H9 (cell line): ENCODE measurements around the gene SCLY. TPM values are rescaled to one million over a fixed set of nuclear protein-coding genes. Genes with fewer than 3 reads are reported as not detected.

Experiments
- DNase-seq: peaks from one replicate; pipeline ENCODE4 v3.0.0-alpha.2; 2017
- H2AFZ ChIP-seq: one replicate; pipeline ENCODE4 v1.6.1; 2013; ENCODE audit warnings: mild to moderate bottlenecking, low read length, control low read depth, moderate library complexity
- H2AK5ac ChIP-seq: 2 replicates; pipeline ENCODE4 v1.6.1; 2013; ENCODE audit warnings: low read length, control low read depth, mixed read lengths; ENCODE audit not compliant: insufficient read length
- H2BK120ac ChIP-seq: one replicate; pipeline ENCODE4 v1.6.1; 2013; ENCODE audit warnings: low read depth, mild to moderate bottlenecking, low read length, control low read depth, inconsistent platforms; ENCODE audit not compliant: poor library complexity, severe bottlenecking
- H2BK12ac ChIP-seq: 2 replicates; pipeline ENCODE4 v1.6.1; 2013; ENCODE audit warnings: low read length, control low read depth, mixed read lengths, low read depth; ENCODE audit not compliant: insufficient read length
- H2BK15ac ChIP-seq: 2 replicates; pipeline ENCODE4 v1.6.1; 2013; ENCODE audit warnings: low read depth, low read length, control low read depth
- H2BK20ac ChIP-seq: one replicate; pipeline ENCODE4 v1.6.1; 2013; ENCODE audit warnings: low read depth, mild to moderate bottlenecking, low read length, control low read depth, inconsistent platforms; ENCODE audit not compliant: poor library complexity, severe bottlenecking
- H2BK5ac ChIP-seq: 2 replicates; pipeline ENCODE4 v1.6.1; 2013; ENCODE audit warnings: low read length, control low read depth, mixed read lengths; ENCODE audit not compliant: insufficient read length
- H3K14ac ChIP-seq: 2 replicates; pipeline ENCODE4 v1.6.1; 2013; ENCODE audit warnings: low read length, control low read depth; ENCODE audit not compliant: insufficient read depth
- H3K18ac ChIP-seq: 2 replicates; pipeline ENCODE4 v1.6.1; 2013; ENCODE audit warnings: low read depth, mild to moderate bottlenecking, mixed read lengths, low read length, control low read depth; ENCODE audit not compliant: insufficient read length
- H3K23ac ChIP-seq: 2 replicates; pipeline ENCODE4 v1.6.1; 2013; ENCODE audit warnings: low read length, control low read depth, mixed read lengths, low read depth; ENCODE audit not compliant: insufficient read length
- H3K23me2 ChIP-seq: 2 replicates; pipeline ENCODE4 v1.6.1; 2013; ENCODE audit warnings: low read depth, mild to moderate bottlenecking, mixed read lengths, low read length, control low read depth; ENCODE audit not compliant: insufficient read length, poor library complexity, severe bottlenecking
- H3K27ac ChIP-seq: 2 replicates; pipeline ENCODE4 v1.5.1; 2013; ENCODE audit warnings: low read length, control low read depth, mixed read lengths, low read depth; ENCODE audit not compliant: insufficient read length
- H3K27me3 ChIP-seq: 2 replicates; pipeline ENCODE4 v1.6.1; 2013; ENCODE audit warnings: low read length, control low read depth, inconsistent platforms; ENCODE audit not compliant: insufficient read depth
- H3K4ac ChIP-seq: 2 replicates; pipeline ENCODE4 v1.6.1; 2013; ENCODE audit warnings: low read depth, mild to moderate bottlenecking, control low read depth, inconsistent platforms, low read length, moderate library complexity
- H3K4me1 ChIP-seq: 2 replicates; pipeline ENCODE4 v1.6.1; 2013; ENCODE audit warnings: low read length, control low read depth, inconsistent platforms; ENCODE audit not compliant: insufficient read depth
- H3K4me2 ChIP-seq: 2 replicates; pipeline ENCODE4 v1.6.1; 2013; ENCODE audit warnings: low read length, control low read depth, mixed read lengths; ENCODE audit not compliant: insufficient read length, insufficient read depth
- H3K56ac ChIP-seq: 2 replicates; pipeline ENCODE4 v1.6.1; 2013; ENCODE audit warnings: low read depth, mild to moderate bottlenecking, mixed read lengths, low read length, control low read depth; ENCODE audit not compliant: insufficient read length
- H3K79me1 ChIP-seq: 2 replicates; pipeline ENCODE4 v1.6.1; 2013; ENCODE audit warnings: low read depth, mild to moderate bottlenecking, moderate library complexity, low read length, control low read depth, inconsistent platforms; ENCODE audit not compliant: insufficient read depth, poor library complexity, severe bottlenecking
- H3K79me2 ChIP-seq: 2 replicates; pipeline ENCODE4 v1.6.1; 2013; ENCODE audit warnings: low read length, control low read depth, inconsistent platforms; ENCODE audit not compliant: insufficient read depth
- H3K9ac ChIP-seq: 2 replicates; pipeline ENCODE4 v1.6.1; 2013; ENCODE audit warnings: low read length, control low read depth, mixed read lengths; ENCODE audit not compliant: insufficient read length; ENCODE audit errors: extremely low read depth
- H3K9me3 ChIP-seq: one replicate; pipeline ENCODE4 v1.6.1; 2013; ENCODE audit warnings: low read depth, low read length, inconsistent platforms; ENCODE audit not compliant: control insufficient read depth
- H3T11ph ChIP-seq: one replicate; pipeline ENCODE4 v1.6.1; 2013; ENCODE audit warnings: mild to moderate bottlenecking, low read length, control low read depth, inconsistent platforms
- H4K20me1 ChIP-seq: one replicate; pipeline ENCODE4 v1.6.1; 2013; ENCODE audit not compliant: control insufficient read depth, insufficient read length, insufficient read depth
- H4K5ac ChIP-seq: 2 replicates; pipeline ENCODE4 v1.6.1; 2013; ENCODE audit warnings: low read depth, mild to moderate bottlenecking, mixed read lengths, low read length, control low read depth; ENCODE audit not compliant: insufficient read length
- H4K8ac ChIP-seq: replicated peaks from 2 replicates; pipeline ENCODE4 v1.6.1; 2013; ENCODE audit warnings: low read length, control low read depth, mixed read lengths, low read depth; ENCODE audit not compliant: insufficient read length
- H4K91ac ChIP-seq: 2 replicates; pipeline ENCODE4 v1.6.1; 2013; ENCODE audit warnings: low read depth, mild to moderate bottlenecking, moderate library complexity, mixed read lengths, low read length, control low read depth; ENCODE audit not compliant: insufficient read length
- H3K27ac Mint-ChIP-seq, 3 experiments: 2 replicates in 2 of 3; 3 replicates in 1 of 3; pipeline ENCODE4 v1.8.0; 2020 to 2021; ENCODE audit warnings: mixed read lengths in 3 of 3, mild to moderate bottlenecking in 1 of 3, moderate library complexity in 1 of 3
- H3K27me3 Mint-ChIP-seq: 2 replicates; pipeline ENCODE4 v1.8.0; 2021; ENCODE audit warnings: low read depth, mild to moderate bottlenecking, moderate library complexity, mixed read lengths
- H3K36me3 Mint-ChIP-seq, 3 experiments: 2 replicates in 2 of 3; 3 replicates in 1 of 3; pipeline ENCODE4 v1.8.0; 2020 to 2021; ENCODE audit warnings: low read depth in 3 of 3, mixed read lengths in 3 of 3; ENCODE audit not compliant: insufficient read depth in 1 of 3
- H3K4me1 Mint-ChIP-seq, 2 experiments: 2 replicates each; pipeline ENCODE4 v1.8.0; 2020; ENCODE audit warnings: mixed read lengths in 2 of 2
- H3K4me3 Mint-ChIP-seq, 2 experiments: 2 replicates in 1 of 2; 3 replicates in 1 of 2; pipeline ENCODE4 v1.8.0; 2020 to 2021; ENCODE audit warnings: mild to moderate bottlenecking in 2 of 2, mixed read lengths in 2 of 2, moderate library complexity in 1 of 2
- H3K9me3 Mint-ChIP-seq, 2 experiments: 2 replicates in 1 of 2; 3 replicates in 1 of 2; pipeline ENCODE4 v1.8.0; 2020; ENCODE audit warnings: mild to moderate bottlenecking in 2 of 2, mixed read lengths in 2 of 2, moderate library complexity in 1 of 2
- CTCF ChIP-seq: fragments of 200-600 bp; sonication (generic); conservative IDR thresholded peaks from 3 replicates; pipeline ENCODE4 v1.8.0; 2021; ENCODE audit warnings: antibody characterized with exemption, mild to moderate bottlenecking
- WGBS: extraction: QIAGEN DNeasy Blood & Tissue Kit; methylation state at CpG from one replicate; pipeline ENCODE4 v1.1.7; 2013; ENCODE audit warnings: missing lambda C conversion rate, low lambda C conversion rate, mixed read lengths; ENCODE audit not compliant: insufficient read length; ENCODE audit errors: extremely low coverage; 5-methylcytosine and 5-hydroxymethylcytosine counted together
- total RNA-seq: library from RNA; stranded (reverse); gene quantifications from 2 replicates; pipeline ENCODE4 v1.2.1, GENCODE V29; 2021

Gene SCLY
- total RNA-seq, 1 experiment from 2014 or later: 55.3 TPM

DNA sequence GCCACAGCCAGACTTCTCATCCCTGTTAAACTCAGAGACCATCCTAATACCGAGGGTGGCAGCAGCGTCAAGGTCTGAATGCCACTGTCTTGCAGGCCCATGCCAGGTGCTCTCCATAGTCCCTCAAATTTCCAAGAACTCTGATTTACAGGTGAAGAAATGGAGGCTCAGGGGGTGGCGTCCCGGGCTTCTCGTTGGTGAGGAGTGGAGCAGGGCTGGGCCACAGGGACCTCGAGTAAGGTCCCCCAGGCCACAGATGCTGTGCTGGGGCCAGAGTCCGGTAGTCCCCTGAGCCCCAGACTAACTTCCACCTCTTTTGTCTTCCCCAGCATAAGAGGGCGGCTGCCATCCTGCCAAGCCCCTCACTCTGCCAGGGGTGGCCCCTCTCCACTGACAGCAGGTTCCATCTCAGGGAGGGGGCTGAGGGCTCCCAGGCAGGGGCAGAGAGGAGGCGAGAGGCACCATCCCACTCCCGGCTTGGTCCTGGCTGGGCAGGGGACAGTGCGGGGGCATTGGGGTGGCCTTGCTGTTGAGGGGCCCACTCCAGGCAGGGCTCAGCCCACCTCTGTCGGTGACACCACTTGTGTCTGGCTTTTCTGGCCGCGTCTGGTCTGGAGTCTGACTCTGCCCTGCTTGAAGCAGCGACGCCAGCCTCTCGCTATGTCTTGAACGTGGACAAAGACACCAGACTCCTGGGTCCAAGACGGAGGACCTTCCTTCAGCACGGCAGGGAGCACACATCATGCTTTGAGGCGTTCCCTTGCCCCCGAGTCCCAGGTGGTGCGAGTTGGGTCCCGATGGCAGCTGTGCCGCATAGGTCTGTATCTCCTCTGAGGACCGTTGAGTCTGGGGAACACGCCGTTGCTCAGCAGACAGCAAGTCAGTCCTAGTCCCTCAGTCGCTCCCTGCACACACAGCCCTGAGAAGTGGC lies 61.8 kb downstream of the SCLY start:
- Histone ChIP-seq H2BK15ac (no peak overlapping the region), H3K9ac (no peak overlapping the region), H3K27ac (no peak overlapping the region), H3K23me2 (no peaks in the 10 kb centered on the region), H3K14ac (no peak overlapping the region), H4K91ac (no peak overlapping the region), H3T11ph (no peak overlapping the region), H2BK12ac (no peak overlapping the region), H2AFZ (no peak overlapping the region), H4K20me1 (no peaks in the 10 kb centered on the region), H3K56ac (no peak overlapping the region), H3K18ac (no peak overlapping the region), H3K4ac (no peak overlapping the region), H2BK120ac (no peak overlapping the region), H4K5ac (no peak overlapping the region), H2BK20ac (no peak overlapping the region), H3K79me1 (no peaks in the 10 kb centered on the region), H3K4me2 (no peak overlapping the region), H3K27me3 (no peaks in the 10 kb centered on the region), H3K79me2 (no peaks in the 10 kb centered on the region), H2BK5ac (no peak overlapping the region), H2AK5ac (no peak overlapping the region), H4K8ac (no peak overlapping the region), H3K9me3 (no peaks in the 10 kb centered on the region), H3K23ac (no peak overlapping the region), H3K4me1 (no peaks in the 10 kb centered on the region)
- Mint-ChIP-seq H3K4me3 (no peak overlapping the region), H3K27ac (no peak overlapping the region; a peak in 1 of 7 replicates), H3K4me1 (no peaks in the 10 kb centered on the region), H3K27me3 (peaks cover 7% of the 10 kb centered on the region), H3K36me3 (no peaks in the 10 kb centered on the region), H3K9me3 (peaks cover 0 to 9% of the 10 kb centered on the region in 2 experiments; a peak in 4 of 5 replicates)
- no peak for TF ChIP-seq CTCF
- no CpG with 5 or more reads among the region's 29 CpGs for WGBS
- DNase-seq: no peak
